DND-41 (cell line): ENCODE results near the gene TTLL5.

ENCODE experiments used
- ATAC-seq: fragments of 200-7000 bp; cut with Tn5 transposase; 3 replicates; pipeline ENCODE4 v1.9.1; 2021; ENCODE audit warnings: low read depth; ENCODE audit not compliant: insufficient read depth
- DNase-seq: peaks from one replicate; pipeline ENCODE4 v3.0.0-alpha.2; 2020
- H2AFZ ChIP-seq: 2 replicates; pipeline ENCODE4 v1.6.0; 2012; ENCODE audit warnings: low read depth, low read length
- H3K27ac ChIP-seq: 2 replicates; pipeline ENCODE4 v1.5.1; 2012; ENCODE audit warnings: low read length, inconsistent platforms
- H3K27me3 ChIP-seq: fragments of 200-600 bp; sonication (generic); 2 replicates; pipeline ENCODE4 v1.6.0; 2012; ENCODE audit warnings: low read length, mild to moderate bottlenecking, inconsistent platforms; ENCODE audit not compliant: insufficient read depth, poor library complexity
- H3K36me3 ChIP-seq: 2 replicates; pipeline ENCODE4 v1.5.1; 2012; ENCODE audit warnings: low read length, inconsistent platforms; ENCODE audit not compliant: insufficient read depth
- H3K4me1 ChIP-seq: 2 replicates; pipeline ENCODE4 v1.5.1; 2012; ENCODE audit warnings: mild to moderate bottlenecking, low read length; ENCODE audit not compliant: insufficient read depth
- H3K4me2 ChIP-seq: 2 replicates; pipeline ENCODE4 v1.6.0; 2012; ENCODE audit warnings: mild to moderate bottlenecking, moderate library complexity, low read length, inconsistent platforms; ENCODE audit not compliant: insufficient read depth
- H3K4me3 ChIP-seq, 2 experiments: fragments of 200-600 bp in 1 of 2; shearing (Covaris generic) in 1 of 2; 2 replicates each; pipeline ENCODE4 v1.5.1; 2012 to 2016; ENCODE audit warnings: inconsistent platforms in 2 of 2, low read length in 2 of 2, mild to moderate bottlenecking in 2 of 2, low read depth in 1 of 2, moderate library complexity in 1 of 2
- H3K79me2 ChIP-seq: 2 replicates; pipeline ENCODE4 v1.6.0; 2012; ENCODE audit warnings: low read length, inconsistent platforms; ENCODE audit not compliant: insufficient read depth
- H3K9ac ChIP-seq: 2 replicates; pipeline ENCODE4 v1.6.0; 2012; ENCODE audit warnings: low read depth, mild to moderate bottlenecking, inconsistent platforms, low read length, moderate library complexity
- H3K9me3 ChIP-seq: 2 replicates; pipeline ENCODE4 v1.5.1; 2012; ENCODE audit warnings: low read length, moderate library complexity, mild to moderate bottlenecking, inconsistent platforms; ENCODE audit not compliant: insufficient read depth, severe bottlenecking
- H4K20me1 ChIP-seq: 2 replicates; pipeline ENCODE4 v1.6.0; 2012; ENCODE audit warnings: low read length; ENCODE audit not compliant: insufficient read depth
- EZH2 ChIP-seq: IDR thresholded peaks from 3 replicates; pipeline ENCODE4 v1.6.1; 2012; ENCODE audit warnings: borderline replicate concordance, low read depth, mild to moderate bottlenecking, moderate library complexity, low read length, inconsistent platforms; ENCODE audit not compliant: severe bottlenecking
- TF ChIP-seq, protein P1 (sequence below): IDR thresholded peaks from 2 replicates; pipeline ENCODE4 v1.5.1; 2012; ENCODE audit warnings: borderline replicate concordance, low read length, moderate library complexity, mild to moderate bottlenecking; ENCODE audit not compliant: poor library complexity, severe bottlenecking; ENCODE audit errors: extremely low read depth

TTLL5 gene

DNA sequence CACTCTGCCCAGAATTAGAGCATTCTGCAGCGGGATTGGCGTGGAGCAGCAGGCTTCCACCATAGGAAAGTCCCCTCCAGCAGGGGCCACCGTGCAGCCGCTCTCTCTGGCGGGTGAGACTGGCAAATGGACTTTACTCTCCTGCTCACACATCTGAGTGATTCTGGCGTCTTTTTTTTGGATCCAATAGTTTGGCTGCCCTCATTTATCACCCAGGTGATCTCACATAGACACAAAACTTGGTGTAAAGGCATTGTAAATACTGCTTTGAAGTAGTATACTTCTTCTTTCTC is 190.5 kb downstream of the TTLL5 start:
- Histone ChIP-seq H3K4me1 (no peaks in the 10 kb centered on the region), H3K4me2 (no peak overlapping the region), H3K36me3 (peaks cover 3% of the 10 kb centered on the region; the same call in 1 of the 2 replicates), H3K9ac (no peak overlapping the region), H3K27ac (no peak overlapping the region), H3K27me3 (no peaks in the 10 kb centered on the region), H3K4me3 (no peak overlapping the region), H3K9me3 (no peaks in the 10 kb centered on the region), H2AFZ (no peak overlapping the region), H4K20me1 (no peaks in the 10 kb centered on the region), H3K79me2 (no peaks in the 10 kb centered on the region)
- ATAC-seq = no peak
- TF ChIP-seq, protein P1, sequence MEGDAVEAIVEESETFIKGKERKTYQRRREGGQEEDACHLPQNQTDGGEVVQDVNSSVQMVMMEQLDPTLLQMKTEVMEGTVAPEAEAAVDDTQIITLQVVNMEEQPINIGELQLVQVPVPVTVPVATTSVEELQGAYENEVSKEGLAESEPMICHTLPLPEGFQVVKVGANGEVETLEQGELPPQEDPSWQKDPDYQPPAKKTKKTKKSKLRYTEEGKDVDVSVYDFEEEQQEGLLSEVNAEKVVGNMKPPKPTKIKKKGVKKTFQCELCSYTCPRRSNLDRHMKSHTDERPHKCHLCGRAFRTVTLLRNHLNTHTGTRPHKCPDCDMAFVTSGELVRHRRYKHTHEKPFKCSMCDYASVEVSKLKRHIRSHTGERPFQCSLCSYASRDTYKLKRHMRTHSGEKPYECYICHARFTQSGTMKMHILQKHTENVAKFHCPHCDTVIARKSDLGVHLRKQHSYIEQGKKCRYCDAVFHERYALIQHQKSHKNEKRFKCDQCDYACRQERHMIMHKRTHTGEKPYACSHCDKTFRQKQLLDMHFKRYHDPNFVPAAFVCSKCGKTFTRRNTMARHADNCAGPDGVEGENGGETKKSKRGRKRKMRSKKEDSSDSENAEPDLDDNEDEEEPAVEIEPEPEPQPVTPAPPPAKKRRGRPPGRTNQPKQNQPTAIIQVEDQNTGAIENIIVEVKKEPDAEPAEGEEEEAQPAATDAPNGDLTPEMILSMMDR = no peak
- TF ChIP-seq EZH2 = no peak
- DNase-seq = no peak

DNA sequence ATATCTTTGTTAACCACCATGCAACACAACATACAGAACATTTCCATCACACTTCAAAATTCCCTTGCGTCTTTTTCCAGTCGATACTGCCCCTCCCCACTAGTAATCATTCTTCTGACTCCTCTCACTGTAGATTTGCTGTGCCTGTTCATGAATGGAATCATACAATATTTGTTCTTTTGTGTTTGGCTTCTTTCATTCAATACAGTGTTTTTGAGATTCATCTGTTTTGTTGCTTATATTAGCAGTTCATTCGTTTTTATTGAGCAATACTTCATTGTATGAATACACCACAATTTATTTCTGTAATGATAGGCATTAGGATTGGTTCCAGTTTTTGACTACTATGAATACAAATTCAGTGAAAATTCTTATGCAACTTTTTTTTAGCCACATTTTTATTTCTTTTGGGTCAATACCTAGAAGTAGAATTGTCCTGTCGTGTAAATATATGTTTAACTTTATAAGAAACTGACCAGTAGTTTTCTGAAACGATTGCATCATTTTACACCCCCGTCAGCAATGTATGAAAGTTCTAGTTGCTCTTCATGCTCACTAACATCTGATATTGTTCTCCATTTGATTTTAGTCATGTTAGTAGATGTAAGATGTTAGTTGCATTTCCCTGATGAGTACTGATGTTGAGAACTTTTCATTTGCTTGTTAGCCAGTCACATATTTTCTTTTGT is 193.2 kb downstream of the TTLL5 start:
- no peaks in the 10 kb centered on the region for H3K4me1 ChIP-seq

DNA sequence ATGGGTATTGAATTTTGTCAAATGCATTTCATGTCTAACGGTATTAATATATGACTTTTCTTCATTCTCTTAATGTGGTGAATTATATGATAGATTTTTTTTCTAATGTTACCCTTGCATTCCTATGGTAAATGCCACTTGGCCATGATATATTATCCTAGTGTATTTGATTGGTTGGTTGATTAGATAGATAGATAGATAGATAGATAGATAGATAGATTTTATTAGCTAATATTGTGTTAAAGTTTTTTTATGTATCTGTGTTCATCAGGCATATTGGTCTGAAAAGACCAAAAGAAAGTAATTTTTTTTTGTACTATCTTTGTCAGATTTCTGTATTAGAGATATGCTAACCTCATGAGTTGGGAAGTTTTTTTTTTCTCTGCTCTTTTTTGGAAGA is 196.2 kb downstream of the TTLL5 start:
- ATAC-seq (no peak), DNase-seq (no peak)
- no peak overlapping the region for H3K9ac ChIP-seq
- no peak overlapping the region for H3K4me3 ChIP-seq
- H2AFZ ChIP-seq = no peak overlapping the region
- no peaks in the 10 kb centered on the region for H3K4me1 ChIP-seq
- H3K79me2 ChIP-seq = no peaks in the 10 kb centered on the region
- H3K9me3 ChIP-seq = no peaks in the 10 kb centered on the region
- no peaks in the 10 kb centered on the region for H4K20me1 ChIP-seq
- no peak overlapping the region for H3K27ac ChIP-seq
- no peaks in the 10 kb centered on the region for H3K27me3 ChIP-seq
- H3K4me2 ChIP-seq = no peak overlapping the region
- TF ChIP-seq EZH2 = no peak
- TF ChIP-seq, protein P1 = no peak
- H3K36me3 ChIP-seq = no peaks in the 10 kb centered on the region

More for the DNA sequence above, 193.2 kb downstream of the TTLL5 start:
- H3K4me3 ChIP-seq = no peak overlapping the region
- H2AFZ ChIP-seq = no peak overlapping the region
- H4K20me1 ChIP-seq = no peaks in the 10 kb centered on the region
- no peak for TF ChIP-seq EZH2
- TF ChIP-seq, protein P1 = no peak
- no peaks in the 10 kb centered on the region for H3K9me3 ChIP-seq
- H3K79me2 ChIP-seq = no peaks in the 10 kb centered on the region
- no peaks in the 10 kb centered on the region for H3K27me3 ChIP-seq
- ATAC-seq (no peak), DNase-seq (no peak)
- H3K9ac ChIP-seq = no peak overlapping the region
- no peaks in the 10 kb centered on the region for H3K36me3 ChIP-seq
- H3K27ac ChIP-seq = no peak overlapping the region
- no peak overlapping the region for H3K4me2 ChIP-seq
